ENCODE measurements around the gene FRMD3.
"Not testable (repeated sequence)": the region's sequence is repeated elsewhere in the genome, so short reads cannot be mapped to it uniquely, and the experiment has no call there.

The FRMD3 gene

DNA sequence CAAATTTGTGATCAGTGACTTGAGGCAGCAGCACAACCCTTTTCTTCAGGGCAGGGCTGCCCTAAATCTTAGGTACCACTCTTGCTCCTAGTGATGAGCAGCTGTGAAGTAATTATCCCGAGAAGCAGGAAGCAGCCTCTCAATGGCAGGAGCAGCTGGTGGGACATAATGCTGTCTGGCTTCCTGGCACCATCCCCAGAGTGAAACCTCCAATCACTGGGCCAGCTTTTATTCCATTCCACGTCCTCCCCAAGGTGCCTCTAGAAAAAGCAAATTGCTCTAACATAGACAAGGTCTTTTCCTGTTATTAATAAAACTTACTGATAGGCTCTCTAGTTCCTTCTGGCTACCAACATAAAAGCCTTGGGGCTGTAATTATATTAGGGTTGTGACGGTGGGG is 154.0 kb downstream of the FRMD3 start:
- DNase-seq: no peak

GRCh38 chr9:83383034-83383433 is 155.2 kb downstream of the FRMD3 start:
- DNase-seq: no peak

DNA sequence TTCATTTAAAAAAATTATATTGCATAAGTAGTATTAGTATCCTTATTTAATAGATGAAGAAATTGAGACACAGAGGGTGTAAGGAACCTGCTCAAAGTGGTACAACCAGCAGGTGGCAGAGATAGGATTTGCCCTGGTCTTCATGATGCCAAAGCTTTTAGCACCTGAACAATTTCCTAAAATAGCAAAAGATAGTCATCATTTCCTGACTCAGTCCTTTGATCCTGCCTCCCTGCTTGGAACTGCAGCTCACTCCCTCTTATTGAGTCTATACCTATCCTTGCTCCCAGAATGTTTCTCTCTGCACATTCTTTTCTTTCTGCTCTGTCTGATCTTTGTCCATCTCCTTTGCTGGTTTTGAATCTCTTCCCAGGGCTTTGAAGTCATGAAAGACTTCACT is 155.8 kb downstream of the FRMD3 start:
- no peak for DNase-seq

- DNase-seq: no peak
Observed at GRCh38 chr9:83379045-83379444, 159.2 kb downstream of the FRMD3 start.

DNA sequence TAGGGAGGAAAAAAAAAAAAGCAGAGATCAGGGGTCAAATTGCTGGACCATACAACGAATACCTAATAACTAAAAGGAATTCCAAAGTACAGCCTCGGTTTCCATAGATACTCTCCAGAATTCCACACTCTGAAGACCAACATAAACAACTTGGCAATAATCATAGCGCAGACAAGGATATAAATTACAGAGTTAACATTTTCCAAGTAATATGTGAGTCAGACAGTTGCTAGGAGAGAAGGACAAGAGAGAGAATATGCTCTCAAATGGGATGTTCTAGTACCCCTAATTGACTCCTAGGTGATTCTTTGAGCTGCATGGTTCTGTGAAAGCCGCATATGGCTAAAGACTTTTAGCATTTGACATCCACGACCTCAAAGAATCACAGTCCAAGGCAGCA is 165.2 kb downstream of the FRMD3 start:
- DNase-seq: no peak

DNA sequence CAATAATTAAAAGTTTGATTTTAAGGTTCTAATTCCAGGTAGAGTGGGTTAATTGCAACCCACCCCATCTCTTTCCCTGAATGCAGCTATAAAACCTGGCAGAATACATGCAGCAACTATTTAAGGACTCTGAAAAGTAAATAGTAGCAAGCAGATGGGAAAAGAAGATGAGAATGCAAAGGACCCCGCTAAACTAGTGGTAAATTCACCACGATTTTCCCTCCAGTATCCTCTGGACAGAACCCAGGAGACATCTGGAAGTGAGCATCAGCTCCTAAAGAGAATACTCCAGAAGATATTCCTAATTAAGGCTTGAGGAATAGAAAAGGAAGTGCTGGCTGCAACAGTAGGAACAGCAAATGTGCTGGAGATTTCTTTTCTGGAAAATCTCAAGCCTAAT is 170.9 kb downstream of the FRMD3 start:
- DNase-seq: no peak

DNA sequence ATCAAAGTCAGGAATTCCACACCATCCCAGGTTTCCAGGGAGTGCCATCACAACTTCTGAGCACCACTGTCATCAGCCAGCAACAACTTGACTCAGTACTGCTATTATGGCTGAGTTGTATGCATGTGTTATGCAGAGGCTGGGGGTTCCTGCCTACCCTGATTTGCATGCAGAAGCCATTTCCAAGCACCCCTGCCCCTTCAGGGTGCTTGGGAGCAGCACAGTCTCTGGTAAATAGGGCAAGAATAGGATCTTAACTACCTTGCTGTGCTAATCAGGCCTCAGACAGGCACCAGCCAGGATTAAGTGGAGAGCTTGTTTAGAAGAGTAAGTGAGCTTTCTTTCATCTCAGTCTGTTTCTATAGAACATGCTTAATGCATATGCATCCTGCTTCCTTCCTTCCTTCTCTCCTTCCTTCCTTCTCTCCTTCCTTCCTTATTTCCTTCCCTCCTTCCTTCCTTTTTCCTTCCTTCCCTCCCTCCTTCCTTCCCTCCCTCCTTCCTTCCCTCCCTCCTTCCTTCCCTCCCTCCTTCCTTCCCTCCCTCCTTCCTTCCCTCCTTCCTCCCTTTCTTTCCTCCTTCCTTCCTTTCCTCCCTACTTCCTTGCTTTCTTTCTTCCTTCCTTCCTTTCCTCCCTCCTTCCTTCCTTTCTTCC is 175.7 kb downstream of the FRMD3 start:
- no peak for DNase-seq

DNA sequence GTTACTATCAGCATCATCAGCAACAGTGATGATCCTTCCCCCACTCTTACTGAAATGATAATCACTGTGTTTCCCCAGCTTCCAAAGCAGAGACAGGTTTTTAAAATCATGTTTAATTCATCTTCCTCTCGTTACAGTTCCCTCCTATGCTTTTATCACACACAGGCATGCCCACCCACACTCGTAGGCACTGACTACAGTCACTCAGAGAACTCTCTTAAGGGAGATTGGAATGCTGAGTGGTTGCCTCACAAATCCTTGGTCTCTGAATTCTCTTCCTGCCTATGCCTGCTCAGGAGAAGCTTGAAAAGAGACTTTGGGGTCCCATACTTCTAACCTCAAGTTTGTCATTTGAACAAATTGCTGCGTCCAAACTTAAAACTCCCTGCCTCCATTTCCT is 179.2 kb downstream of the FRMD3 start:
- no peak for DNase-seq

- not testable (repeated sequence) for DNase-seq
Observed at GRCh38 chr9:83358493-83358892, 179.7 kb downstream of the FRMD3 start.

- DNase-seq: no peak
Observed at GRCh38 chr9:83355729-83356151, 182.5 kb downstream of the FRMD3 start.

- DNase-seq: no peak
Observed at GRCh38 chr9:83355024-83355444, 183.2 kb downstream of the FRMD3 start.

DNA sequence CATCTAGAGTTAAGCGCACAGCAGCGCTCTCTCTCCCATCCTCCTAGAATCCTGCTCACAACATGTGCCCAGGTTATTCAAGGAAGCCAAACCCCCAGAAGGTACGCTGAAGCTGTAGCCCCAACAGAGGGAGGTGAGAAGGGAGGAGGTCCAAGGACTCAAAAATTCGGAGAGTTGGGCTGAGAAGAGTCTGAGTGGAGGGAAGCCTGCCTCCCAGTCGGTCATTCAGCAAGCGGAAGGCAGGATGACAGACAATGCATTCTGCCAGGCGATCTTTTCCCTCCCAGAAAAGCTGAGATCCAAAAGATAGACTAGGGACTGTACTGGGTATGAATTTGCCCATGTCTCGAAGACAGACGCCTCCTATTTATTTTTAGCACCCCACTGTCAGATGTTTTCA is 189.2 kb downstream of the FRMD3 start:
- DNase-seq: no peak

GRCh38 chr9:83346655-83347420 is 191.4 kb downstream of the FRMD3 start:
- no peak for DNase-seq

DNA sequence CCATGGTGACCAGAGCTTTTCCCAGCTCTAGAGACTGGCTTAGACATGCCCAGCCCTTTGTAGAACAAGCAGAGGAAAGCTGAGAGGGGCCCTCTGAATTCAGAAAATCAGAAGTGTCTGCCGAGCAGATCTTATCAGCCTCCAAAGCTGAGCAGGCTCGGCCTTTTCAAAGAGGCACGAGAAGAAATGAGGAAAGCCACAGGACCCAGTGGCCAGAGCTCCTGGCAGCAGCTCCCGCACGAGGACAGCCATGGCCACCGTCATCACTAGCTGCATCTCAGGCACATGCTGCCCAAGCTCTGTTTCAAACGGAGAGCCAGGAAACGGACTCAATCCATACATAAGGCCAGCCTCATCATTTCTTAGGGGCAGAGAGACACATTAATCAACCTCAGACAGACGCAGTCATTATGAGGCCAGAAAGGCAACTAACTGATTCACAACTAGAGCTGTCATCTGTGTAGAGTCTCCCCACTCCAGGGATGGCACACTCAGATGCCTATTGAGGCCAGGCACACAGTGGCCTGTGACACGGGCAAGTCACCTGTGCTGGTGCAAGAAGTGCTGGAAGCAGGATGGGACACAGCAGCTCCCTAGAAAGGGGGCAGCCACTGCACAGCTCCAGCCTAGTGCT is 194.7 kb downstream of the FRMD3 start:
- no peak for DNase-seq

- no peak for DNase-seq
Observed at GRCh38 chr9:83342731-83343130, 195.5 kb downstream of the FRMD3 start.

GRCh38 chr9:83342006-83342405 is 196.2 kb downstream of the FRMD3 start:
- no peak for DNase-seq

DNA sequence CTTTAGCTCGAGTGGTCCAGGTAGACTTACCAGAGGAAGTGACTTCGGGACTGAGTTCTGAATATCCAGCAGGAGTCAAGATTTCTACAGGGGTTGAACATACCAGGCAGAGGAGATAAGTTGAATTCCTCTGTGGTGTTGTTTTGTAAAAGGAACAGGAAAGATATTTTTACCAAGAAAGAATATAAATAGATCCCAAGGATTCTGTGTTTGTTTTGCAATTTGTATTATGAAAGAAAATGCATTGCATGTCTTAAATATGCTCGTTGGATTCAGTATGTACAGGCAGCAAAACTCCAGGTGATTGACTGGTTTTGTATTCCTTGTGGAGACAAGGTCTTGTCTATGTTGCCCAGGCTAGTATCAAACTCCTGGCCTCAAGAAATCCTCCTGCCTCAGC is 197.8 kb downstream of the FRMD3 start:
- no peak for DNase-seq

DNA sequence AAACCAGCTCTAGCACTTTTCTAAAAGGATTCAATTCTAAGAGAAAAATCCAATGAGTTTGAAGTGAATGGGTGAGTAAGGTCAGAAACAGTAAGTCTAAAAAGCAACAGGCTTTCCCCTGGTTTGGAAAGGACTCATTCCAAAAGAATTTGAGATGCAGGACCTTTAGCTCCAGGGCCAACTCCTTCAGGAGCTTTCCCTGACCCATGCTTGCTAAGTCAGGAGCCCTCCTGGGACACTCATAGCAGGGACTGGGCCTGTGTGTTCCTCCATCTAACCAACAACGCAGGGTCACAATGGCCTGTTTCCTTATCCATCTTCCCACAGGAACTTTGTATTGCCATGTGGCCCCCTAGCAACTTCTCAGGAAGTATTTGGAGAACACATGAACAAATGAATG is 198.8 kb downstream of the FRMD3 start:
- no peak for DNase-seq

GRCh38 chr9:83336706-83337105 is 201.5 kb downstream of the FRMD3 start:
- DNase-seq: no peak

DNA sequence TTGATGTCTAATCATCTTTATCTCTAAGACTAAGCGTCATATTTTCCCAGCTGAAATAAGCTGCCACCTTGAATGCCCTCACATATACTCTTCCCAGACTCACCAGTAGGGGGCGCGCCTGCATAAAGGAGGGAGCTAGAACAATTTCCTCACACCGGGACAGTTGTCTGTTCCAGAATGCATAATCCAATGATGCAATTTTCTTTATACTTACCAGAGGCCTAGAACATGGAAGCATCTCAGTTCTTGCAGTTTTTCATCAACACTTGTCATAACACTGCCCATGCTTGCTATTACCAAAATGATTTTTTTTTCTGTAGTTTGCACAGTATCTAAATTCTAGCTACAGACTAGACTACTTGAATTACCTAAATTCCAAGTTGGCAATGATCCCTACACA is 203.9 kb downstream of the FRMD3 start:
- no peak for DNase-seq

- no peak for DNase-seq
Observed at GRCh38 chr9:83330207-83331196, 207.7 kb downstream of the FRMD3 start.

- no peak for DNase-seq
Observed at GRCh38 chr9:83327750-83328622, 210.2 kb downstream of the FRMD3 start.
